Heart right ventricle (tissue), 16 donors: Measurements from ENCODE around the gene JADE1. TPM values are rescaled to one million over a fixed set of nuclear protein-coding genes. Genes with fewer than 3 reads are reported as not detected.

ENCODE experiments used
- ATAC-seq, 8 donors: fragments of 200-7000 bp; cut with Tn5 transposase; one replicate each; pipeline ENCODE4 v1.9.1; 2020; ENCODE audit warnings: mild to moderate bottlenecking in 8 of 8, moderate library complexity in 8 of 8, moderate number of reproducible peaks in 1 of 8
- DNase-seq, 2 donors: peaks; one replicate each; pipeline ENCODE4 v3.0.0-alpha.2; 2020
- H3K27ac ChIP-seq, 10 donors: fragments of 200-600 bp; sonication (generic) in 2 of 10; one replicate each; pipeline versions ENCODE4 v1.5.0 to v1.8.0; 2020 to 2022; ENCODE audit warnings: mild to moderate bottlenecking in 3 of 10
- H3K27me3 ChIP-seq, 7 donors: fragments of 200-600 bp; one replicate each; pipeline ENCODE4 v1.8.0; 2021 to 2022; ENCODE audit warnings: mild to moderate bottlenecking in 2 of 7
- H3K36me3 ChIP-seq, 9 donors: fragments of 200-600 bp; sonication (generic) in 1 of 9; one replicate each; pipeline versions ENCODE4 v1.5.0 to v1.8.0; 2020 to 2022; ENCODE audit warnings: mild to moderate bottlenecking in 2 of 9
- H3K4me1 ChIP-seq, 9 donors: fragments of 200-600 bp; sonication (generic) in 1 of 9; one replicate each; pipeline versions ENCODE4 v1.5.0 to v1.8.0; 2020 to 2022; ENCODE audit warnings: mild to moderate bottlenecking in 4 of 9
- H3K4me3 ChIP-seq, 10 donors: fragments of 200-600 bp; sonication (generic) in 2 of 10; one replicate each; pipeline versions ENCODE4 v1.5.0 to v1.8.0; 2020 to 2022; ENCODE audit warnings: mild to moderate bottlenecking in 7 of 10, moderate library complexity in 2 of 10
- H3K9me3 ChIP-seq, 11 donors: fragments of 200-600 bp in 10 of 11; sonication (generic) in 2 of 11; one replicate each; pipeline versions ENCODE4 v1.5.0 to v1.8.0; 2013 to 2022; ENCODE audit warnings: mild to moderate bottlenecking in 2 of 11, control low read depth in 1 of 11, moderate library complexity in 1 of 11
- WGBS, 2 donors: extraction: QIAGEN DNeasy Blood & Tissue Kit; methylation state at CpG; one replicate each; pipeline ENCODE4 v1.1.7; 2013; ENCODE audit warnings: inconsistent platforms in 1 of 2; 5-methylcytosine and 5-hydroxymethylcytosine counted together
- intact Hi-C, 10 donors: fragments of 100-400 bp; cut with DNase I; formaldehyde crosslinking; loops; one replicate each; pipeline versions ENCODE4 v1.11.1 to v1.14.2; 2022
- polyA plus RNA-seq, 2 donors: library from polyadenylated mRNA; stranded (reverse); fragments of 200-250 nt; gene quantifications; one replicate each; pipeline ENCODE4 v1.2.3, GENCODE V29; 2013
- total RNA-seq, 10 donors: library from RNA; stranded (reverse); fragmentation: NEBNext Ultra II Directional in 3 of 10; extraction: Animal tissue kit (Norgen Biotek cat#: 25700) in 3 of 10; gene quantifications; one replicate each; pipeline versions ENCODE4 v1.2.1 to v1.2.4, GENCODE V29; 2021 to 2023
- TF ChIP-seq, protein P1 (sequence below), 9 donors: fragments of 200-600 bp; sonication (generic) in 2 of 9; IDR thresholded peaks; one replicate each; pipeline versions ENCODE4 v1.5.0 to v1.8.0; 2021 to 2022; ENCODE audit warnings: antibody characterized with exemption in 9 of 9, mild to moderate bottlenecking in 5 of 9, moderate library complexity in 1 of 9
- donor health status: Arrhythmogenic right ventricular cardiomyopathy.
- donor health status: ischemic (EF 13 %, LVEDD 7.1; RV severe dilation, severe dysfunction).
- donor health status: healthy with polysubstance abuse.
- donor health status: DM: no; HTN: yes; CAD: no.
- donor health status: DM: no; HTN: no; CAD: no.
- donor health status: ischemic (EF 25% LVEDD 6.9; RV normal size, moderate dysfunction).
- donor health status: ischemic (EF 25% LVEDD 5.7; RV mildly dilated, moderate dysfunction).
- donor health status: healthy.
- donor health status: DM: yes; HTN: yes; CAD: no.
- donor health status: Ischemic cardiomyopathy.
- donor health status: ischemic (EF 35%, LVEDD 5.7; RV mildly dilated, moderate dysfunction).
- donor health status: nonischemic (EF 11% LVEDD 7.7; RV severe dilation, severe dysfunction).
- donor health status: DM: yes; HTN: yes; CAD: no.
- donor health status: PGD.
- donor health status: ischemic (EF 29% LVEDD 5.4; RV normal size, mild dysfunction).
- donor health status: nonischemic (EF 23%, LVEDD 6.1; RV moderate dilation, normal function).

The JADE1 gene
- total and polyA plus RNA-seq, 12 donors = 12.1 to 32.3 (median 23.5) TPM

DNA sequence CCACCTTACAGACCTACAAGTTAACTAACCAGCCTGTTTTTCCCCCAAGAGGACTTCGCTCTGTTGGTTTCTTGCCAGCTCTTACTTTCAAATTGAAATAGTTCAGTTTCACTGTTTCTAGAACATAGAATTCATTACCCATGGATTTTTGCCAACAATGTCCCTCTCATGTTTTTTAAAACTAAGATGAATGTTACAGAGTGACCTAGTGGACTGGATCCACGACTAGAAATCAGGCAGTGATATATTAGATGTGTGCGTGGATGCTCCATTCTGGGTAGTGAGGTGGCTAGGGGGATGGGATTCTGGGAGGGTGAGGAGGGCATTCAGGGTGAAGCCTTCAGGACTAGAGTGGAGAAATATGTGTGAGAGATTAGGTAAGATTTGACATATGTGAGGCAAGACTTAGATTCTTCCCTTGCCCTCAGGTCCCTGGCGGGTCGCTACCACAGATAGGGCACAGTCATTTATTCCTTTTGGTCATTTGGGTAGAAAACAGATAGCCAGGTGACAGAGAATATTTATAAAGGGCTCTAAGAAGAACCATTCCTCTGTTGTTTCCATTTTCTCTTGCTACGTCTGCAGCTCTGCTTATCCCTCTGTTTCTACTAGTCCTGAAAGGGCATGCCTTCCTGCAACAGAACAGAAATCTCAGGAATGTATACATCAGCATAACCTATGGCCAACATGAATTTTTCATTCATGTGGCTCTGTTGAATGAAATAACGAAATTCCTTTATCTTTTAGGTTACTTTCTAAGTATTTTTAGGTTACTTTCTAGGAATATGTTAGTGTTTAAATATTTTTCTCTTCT lies 15.4 kb upstream of the JADE1 start:
- H3K4me3 ChIP-seq = no peak overlapping the region
- no peaks in the 10 kb centered on the region for H3K36me3 ChIP-seq
- no peak overlapping the region for H3K27ac ChIP-seq
- WGBS, 2 donors = 79 to 85% methylated on average over 7 of the region's 7 CpGs
- H3K4me1 ChIP-seq = no peaks in the 10 kb centered on the region
- no peaks in the 10 kb centered on the region for H3K27me3 ChIP-seq
- intact Hi-C loops = no loop called here
- ATAC-seq (peak in 1 of 8 donors; percentile 28), DNase-seq (no peak)
- TF ChIP-seq, protein P1, sequence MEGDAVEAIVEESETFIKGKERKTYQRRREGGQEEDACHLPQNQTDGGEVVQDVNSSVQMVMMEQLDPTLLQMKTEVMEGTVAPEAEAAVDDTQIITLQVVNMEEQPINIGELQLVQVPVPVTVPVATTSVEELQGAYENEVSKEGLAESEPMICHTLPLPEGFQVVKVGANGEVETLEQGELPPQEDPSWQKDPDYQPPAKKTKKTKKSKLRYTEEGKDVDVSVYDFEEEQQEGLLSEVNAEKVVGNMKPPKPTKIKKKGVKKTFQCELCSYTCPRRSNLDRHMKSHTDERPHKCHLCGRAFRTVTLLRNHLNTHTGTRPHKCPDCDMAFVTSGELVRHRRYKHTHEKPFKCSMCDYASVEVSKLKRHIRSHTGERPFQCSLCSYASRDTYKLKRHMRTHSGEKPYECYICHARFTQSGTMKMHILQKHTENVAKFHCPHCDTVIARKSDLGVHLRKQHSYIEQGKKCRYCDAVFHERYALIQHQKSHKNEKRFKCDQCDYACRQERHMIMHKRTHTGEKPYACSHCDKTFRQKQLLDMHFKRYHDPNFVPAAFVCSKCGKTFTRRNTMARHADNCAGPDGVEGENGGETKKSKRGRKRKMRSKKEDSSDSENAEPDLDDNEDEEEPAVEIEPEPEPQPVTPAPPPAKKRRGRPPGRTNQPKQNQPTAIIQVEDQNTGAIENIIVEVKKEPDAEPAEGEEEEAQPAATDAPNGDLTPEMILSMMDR (IDR thresholded peaks at IDR 0.05) = no peak
- H3K9me3 ChIP-seq = no peaks in the 10 kb centered on the region

DNA sequence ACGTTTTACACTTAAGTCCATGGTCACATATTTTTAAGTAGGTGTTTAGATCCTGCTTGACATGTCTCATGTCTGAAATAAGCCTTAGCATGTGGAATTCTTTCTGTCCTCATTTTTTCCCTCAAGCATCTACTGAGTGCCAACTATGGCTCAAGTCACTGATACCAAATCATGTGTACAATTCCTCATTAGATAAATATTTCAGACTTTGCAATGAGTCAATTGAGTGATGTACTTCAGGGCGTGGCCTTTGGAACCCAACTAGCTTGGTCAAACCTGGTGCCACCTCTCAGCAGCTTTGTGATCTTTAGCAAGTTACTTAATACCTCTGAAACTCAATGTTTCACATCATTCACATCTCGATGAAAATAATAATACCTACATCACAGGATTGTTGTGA lies 12.6 kb upstream of the JADE1 start:
- H3K36me3 ChIP-seq = no peaks in the 10 kb centered on the region
- no peak overlapping the region for H3K27ac ChIP-seq
- 93 to 95% methylated on average over 3 of the region's 3 CpGs for WGBS, 2 donors
- no peaks in the 10 kb centered on the region for H3K4me1 ChIP-seq
- TF ChIP-seq, protein P1 (IDR thresholded peaks at IDR 0.05) = no peak
- no peaks in the 10 kb centered on the region for H3K27me3 ChIP-seq
- no peak for ATAC-seq
- intact Hi-C loops = no loop called here
- no peak overlapping the region for H3K4me3 ChIP-seq
- no peaks in the 10 kb centered on the region for H3K9me3 ChIP-seq
- no peak for DNase-seq

DNA sequence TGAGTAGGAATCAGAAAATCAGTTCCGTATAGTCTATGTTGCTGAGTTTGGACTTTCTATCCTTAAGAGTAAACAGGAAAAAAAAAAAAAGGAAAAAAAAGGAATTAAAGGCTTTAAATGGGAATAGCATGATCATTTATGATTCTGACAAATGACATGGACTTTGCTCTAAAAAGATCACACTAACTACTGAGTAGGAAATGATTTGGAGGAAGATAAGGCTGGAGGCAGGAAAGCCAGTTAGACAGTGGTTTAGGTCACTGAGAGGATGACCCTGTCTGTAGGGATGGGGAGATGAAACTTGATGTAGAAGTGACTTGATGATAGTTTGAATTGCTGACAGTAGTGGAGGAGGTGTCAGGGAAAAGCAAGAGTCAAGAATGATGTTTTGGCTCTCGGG lies 9.2 kb upstream of the JADE1 start:
- TF ChIP-seq, protein P1 (IDR thresholded peaks at IDR 0.05) = no peak
- Histone ChIP-seq H3K9me3 (no peaks in the 10 kb centered on the region), H3K27me3 (no peaks in the 10 kb centered on the region), H3K4me3 (no peak overlapping the region), H3K27ac (no peak overlapping the region), H3K4me1 (no peaks in the 10 kb centered on the region), H3K36me3 (no peaks in the 10 kb centered on the region)
- 86 to 90% methylated on average over 2 of the region's 2 CpGs for WGBS, 2 donors
- no peak for DNase-seq
- intact Hi-C loops = loop anchor here in 8 of 10 donors (2.0 to 10.0 kb wide), 8 partner anchors 13 to 495 kb away; no protein-coding TSS in a partner anchor
- ATAC-seq = no peak

DNA sequence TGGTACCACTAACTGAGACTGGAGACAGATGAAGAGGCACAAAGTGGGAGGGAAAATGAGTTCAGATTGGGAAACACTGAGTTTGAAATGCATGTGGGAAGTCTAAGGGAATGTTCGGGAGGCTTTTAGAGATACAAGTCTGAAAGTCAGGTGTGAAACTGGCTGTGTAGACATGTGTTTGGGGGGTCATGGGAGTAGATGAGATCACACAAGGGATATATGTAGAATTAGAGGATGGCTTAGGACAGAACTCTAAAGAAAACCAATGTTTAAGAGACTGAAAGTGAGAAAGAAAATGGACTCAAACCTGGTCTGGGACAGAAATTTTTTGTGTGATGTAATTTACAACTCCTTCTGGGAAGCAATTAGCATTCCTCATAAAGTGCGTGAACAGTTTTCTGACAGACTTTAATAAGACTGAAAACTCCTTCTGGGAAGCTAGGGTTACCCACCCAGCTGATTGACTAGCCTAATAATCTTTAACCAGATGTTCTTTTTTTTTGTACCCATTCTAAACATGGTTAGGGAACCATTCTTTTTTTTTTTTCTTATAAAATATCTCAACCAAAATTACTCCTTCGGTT lies 8.7 kb upstream of the JADE1 start:
- Histone ChIP-seq H3K36me3 (no peaks in the 10 kb centered on the region), H3K9me3 (no peaks in the 10 kb centered on the region), H3K27ac (no peak overlapping the region), H3K4me1 (no peaks in the 10 kb centered on the region), H3K27me3 (no peaks in the 10 kb centered on the region), H3K4me3 (no peak overlapping the region)
- intact Hi-C loops = loop anchor here in 8 of 10 donors (2.0 to 10.0 kb wide), 8 partner anchors 14 to 496 kb away; no protein-coding TSS in a partner anchor
- 89 to 90% methylated on average over 3 of the region's 3 CpGs for WGBS, 2 donors
- ATAC-seq (no peak), DNase-seq (no peak)
- TF ChIP-seq, protein P1 (IDR thresholded peaks at IDR 0.05) = no peak
